ENCODE results near the gene SLC51B.
"Not testable (repeated sequence)": the region's sequence is repeated elsewhere in the genome, so short reads cannot be mapped to it uniquely, and the experiment has no call there.

The SLC51B gene

GRCh38 chr15:65044724-65045481 lies at the start of gene SLC51B:
SLC51B (plus strand) TSS chr15:65045387; CDS start chr15:65050005, 4,618 bp downstream.
- no peak for DNase-seq

GRCh38 chr15:64997066-64997465 lies 48.1 kb upstream of the SLC51B start:
- DNase-seq, result no peak

GRCh38 chr15:64997745-64998375 lies 47.3 kb upstream of the SLC51B start:
- DNase-seq, result no peak

GRCh38 chr15:65004993-65005392 lies 40.2 kb upstream of the SLC51B start:
- no peak for DNase-seq

- no peak for DNase-seq
These were observed 38.3 kb upstream of the SLC51B start for GRCh38 chr15:65006876-65007275.

- no peak for DNase-seq
These were observed 36.2 kb upstream of the SLC51B start for GRCh38 chr15:65008983-65009382.

DNA sequence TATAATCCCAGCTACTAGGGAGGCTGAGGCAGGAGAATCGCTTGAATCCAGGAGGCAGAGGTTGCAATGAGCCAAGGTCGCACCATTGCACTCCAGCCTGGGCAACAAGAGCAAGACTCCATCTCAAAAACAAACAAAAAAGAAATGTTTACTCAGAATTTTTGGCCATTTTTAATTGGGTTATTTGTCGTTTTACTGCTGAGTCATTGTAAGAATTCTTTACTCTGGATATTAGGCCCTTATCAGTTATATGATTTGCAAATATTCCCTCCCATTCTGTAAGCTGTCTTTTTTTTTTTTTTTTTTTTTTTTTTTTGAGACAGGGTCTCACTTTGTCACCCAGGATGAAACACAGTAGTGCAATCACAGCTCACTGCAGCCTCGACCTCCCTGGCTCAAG lies 34.0 kb upstream of the SLC51B start:
- not testable (repeated sequence) for DNase-seq

DNA sequence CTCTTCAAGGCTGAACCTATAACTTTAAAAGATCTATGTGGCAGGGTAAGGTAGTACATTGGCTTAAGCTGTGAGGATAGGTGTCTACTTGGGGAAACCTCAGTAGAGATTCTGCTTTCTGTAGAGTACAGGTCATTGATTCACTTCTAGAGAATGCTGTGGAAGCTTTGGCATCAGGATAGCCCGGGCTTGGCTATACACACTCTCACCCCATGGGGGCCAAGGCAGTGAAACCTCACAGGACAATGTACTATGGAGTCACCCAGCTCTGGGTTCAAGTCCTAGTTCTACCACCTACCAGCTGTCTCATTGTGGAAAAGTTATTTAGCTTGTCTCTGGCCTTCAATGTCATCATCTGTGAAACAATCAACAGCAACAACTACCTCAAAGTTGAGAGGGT lies 24.8 kb upstream of the SLC51B start:
- DNase-seq, result no peak

GRCh38 chr15:65021488-65021887 lies 23.7 kb upstream of the SLC51B start:
- no peak for DNase-seq

DNA sequence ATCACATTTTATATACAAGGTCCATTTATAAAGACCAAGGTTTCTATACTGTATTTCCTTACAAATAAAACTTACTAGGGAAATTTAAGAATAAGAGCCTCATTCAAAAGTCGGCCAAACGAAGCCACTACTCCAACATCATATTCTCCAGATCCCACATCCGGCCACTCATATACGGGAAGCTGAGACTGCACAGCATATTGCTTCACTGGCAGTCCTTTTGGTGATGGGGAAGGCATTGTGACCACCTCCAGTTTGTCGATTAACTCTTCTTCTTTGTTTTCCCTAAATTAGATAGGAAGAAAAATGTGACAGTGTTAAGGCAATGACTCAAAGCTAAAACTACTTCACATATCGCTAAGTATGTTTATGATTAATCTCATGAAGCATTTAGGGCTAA lies 18.4 kb upstream of the SLC51B start:
- no peak for DNase-seq

DNA sequence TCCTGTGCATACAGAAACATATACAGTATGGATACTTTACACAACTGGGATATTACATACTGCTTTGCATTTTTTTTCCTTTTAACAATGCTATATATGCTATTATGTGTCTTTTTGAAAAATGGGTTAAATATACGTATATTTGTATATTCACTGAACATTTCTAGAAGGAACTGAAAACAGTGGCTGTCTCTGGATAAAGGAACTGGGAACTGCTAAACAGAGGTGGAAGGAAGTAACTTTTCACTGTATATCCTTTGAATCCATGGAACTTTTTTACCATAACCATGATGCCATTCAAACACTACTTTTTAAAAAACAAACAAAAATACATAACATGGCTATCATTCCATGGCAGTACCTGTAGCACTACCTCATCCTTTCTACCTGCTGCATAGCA lies 17.6 kb upstream of the SLC51B start:
- no peak for DNase-seq

DNA sequence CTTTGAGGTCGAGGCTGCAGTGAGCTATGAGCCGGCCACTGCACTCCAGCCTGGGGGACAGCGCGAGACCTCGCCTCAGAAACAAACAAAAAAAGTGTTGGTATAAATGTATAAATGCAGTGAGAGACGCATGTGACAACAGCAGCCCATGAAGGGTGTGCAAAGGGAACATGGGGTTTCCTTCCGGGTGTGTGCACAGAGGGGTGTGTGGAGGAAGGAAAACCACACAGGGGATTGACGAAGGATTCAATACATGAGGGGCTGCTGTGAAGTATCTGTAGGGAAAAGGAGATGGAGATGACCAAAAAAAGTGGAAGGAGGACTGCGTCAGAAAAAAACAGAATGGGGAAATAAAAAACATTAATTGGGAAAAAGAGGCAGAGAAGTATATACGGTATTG lies 16.8 kb upstream of the SLC51B start:
- DNase-seq, result peak in 1 of 51 donors; percentile 6

GRCh38 chr15:65028921-65029735 lies 16.1 kb upstream of the SLC51B start, which contains the start of gene MTFMT:
MTFMT (minus strand) TSS chr15:65029639; CDS start chr15:65029613, 26 bp downstream.
- peak; percentile 23 to 93 (median 81) for DNase-seq

DNA sequence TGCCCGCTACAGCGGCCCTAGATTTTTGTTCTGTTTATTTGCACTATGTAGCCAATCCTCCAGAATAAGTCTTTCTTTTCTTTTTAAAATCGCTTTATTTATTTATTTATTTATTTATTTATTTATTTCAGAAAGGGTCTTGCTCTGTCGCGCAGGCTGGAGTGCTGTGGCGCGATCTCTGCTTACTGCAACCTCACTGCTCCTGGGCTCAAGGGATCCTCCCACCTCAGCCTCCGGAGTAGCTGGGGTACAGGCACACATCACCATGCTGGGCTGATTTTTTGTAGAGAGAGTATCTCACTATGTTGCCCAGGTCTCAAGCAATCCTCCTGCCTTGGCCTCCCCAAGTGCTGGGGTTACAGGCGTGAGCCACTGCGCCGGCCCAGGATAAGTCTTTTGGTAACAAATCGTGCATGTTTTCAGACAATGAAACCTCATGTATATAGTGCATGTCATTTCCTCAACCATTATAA lies 15.4 kb upstream of the SLC51B start:
- no peak for DNase-seq

GRCh38 chr15:65032801-65033537 lies 12.2 kb upstream of the SLC51B start:
- peak in 23 of 51 donors; percentile 7 to 53 (median 37) for DNase-seq

DNA sequence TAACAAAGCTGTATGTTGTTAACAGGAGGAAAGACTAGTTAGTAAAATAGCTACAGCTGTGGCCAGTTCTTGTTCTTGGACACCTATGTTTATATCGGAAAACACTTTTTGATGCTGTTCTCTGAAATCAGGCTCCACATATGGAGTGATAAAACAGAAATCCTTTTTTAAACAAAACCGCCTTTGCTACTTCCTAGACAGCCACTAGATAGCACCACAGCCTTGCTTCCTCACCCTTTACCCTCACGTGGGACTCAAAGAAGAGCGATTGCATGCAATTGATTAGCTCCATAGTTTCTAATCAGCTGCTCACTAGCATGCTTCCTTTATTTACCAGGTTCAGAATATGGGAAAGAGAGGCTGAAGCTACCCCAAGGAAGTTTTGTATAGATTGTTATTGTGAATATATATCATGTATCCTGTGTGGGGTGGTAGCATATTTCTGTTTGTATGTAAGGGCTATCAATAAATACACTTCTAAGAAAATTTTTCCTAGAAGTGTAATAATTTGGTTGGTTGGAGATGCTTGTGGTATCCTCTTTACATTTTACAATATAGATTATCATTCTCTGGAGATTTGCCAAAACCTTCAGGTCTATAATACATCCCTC lies 11.4 kb upstream of the SLC51B start:
- peak in 6 of 51 donors; percentile 7 to 61 (median 12) for DNase-seq

GRCh38 chr15:65034719-65035118 lies 10.5 kb upstream of the SLC51B start:
- no peak for DNase-seq

- no peak for DNase-seq
These were observed 7.9 kb upstream of the SLC51B start for GRCh38 chr15:65037309-65037708.

DNA sequence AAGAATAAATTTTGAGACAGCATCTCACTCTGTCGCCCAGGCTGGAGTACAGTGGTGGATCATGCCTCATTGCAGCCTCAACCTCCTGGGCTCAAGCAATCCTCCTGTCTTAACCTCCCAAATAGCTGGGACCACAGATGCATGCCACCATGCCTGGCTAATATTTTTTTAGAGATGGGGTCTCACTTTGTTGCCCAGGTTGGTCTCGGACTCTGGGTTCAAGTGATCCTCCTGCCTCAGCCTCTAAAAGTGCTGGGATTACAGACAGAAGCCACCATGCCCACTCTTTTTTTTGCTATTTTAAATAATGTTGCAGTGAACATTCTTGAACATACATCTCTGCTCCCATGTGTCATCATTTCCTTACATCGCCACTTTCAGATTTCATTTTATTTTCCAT lies 6.8 kb upstream of the SLC51B start:
- DNase-seq, result no peak

DNA sequence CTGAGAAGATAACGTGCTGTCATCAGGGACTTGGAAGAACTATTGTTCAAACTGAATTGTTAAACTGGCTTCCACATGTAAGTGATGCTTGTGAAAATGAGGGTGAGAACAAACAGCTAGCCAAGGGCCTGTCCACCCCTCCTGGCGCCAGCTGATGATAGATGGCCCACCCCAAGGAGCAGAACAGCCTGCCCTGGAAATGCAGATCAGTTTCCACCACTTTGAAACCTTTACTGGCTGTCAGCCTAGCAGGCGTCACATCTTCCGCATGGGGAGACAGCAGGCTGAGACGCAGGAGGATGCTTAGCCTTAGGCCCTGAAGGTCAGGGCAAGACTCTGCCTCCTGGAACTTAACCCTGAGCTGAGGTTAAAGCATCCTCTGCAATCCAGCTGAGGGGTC lies 6.4 kb upstream of the SLC51B start:
- no peak for DNase-seq

GRCh38 chr15:65040461-65040860 lies 4.7 kb upstream of the SLC51B start:
- no peak for DNase-seq

All from hypothalamus (tissue), 51 donors.